ENCODE measurements around the gene ANKRD9. TPM values are rescaled to one million over a fixed set of nuclear protein-coding genes. Genes with fewer than 3 reads are reported as not detected.
A peak's percentile ranks its signal among the peaks of the same experiment; 100 is the strongest.

Gene ANKRD9
- polyA plus RNA-seq, 1 donor: 33.3 TPM

- no CpG with 5 or more reads among the region's 8 CpGs for WGBS (ENCODE audit: insufficient coverage, low lambda C conversion rate)
- DNase-seq: peak in 1 of 2 donors; percentile 46
- Histone ChIP-seq H3K9me3 (ENCODE audit: control insufficient read depth, low read depth, low read length) (peaks cover 2% of the 10 kb centered on the region), H3K36me3 (ENCODE audit: control insufficient read depth, insufficient read depth, low read length) (peaks cover 5% of the 10 kb centered on the region), H3K4me1 (ENCODE audit: control insufficient read depth, insufficient read depth, low read length) (peaks cover 8% of the 10 kb centered on the region), H3K27ac (ENCODE audit: low read length) (no peak overlapping the region), H3K4me3 (ENCODE audit: low read length) (no peak overlapping the region), H3K27me3 (ENCODE audit: control insufficient read depth, insufficient read depth, low read length) (no peaks in the 10 kb centered on the region)
These were observed 37.4 kb downstream of the ANKRD9 start for GRCh38 chr14:102471921-102472790.

- no CpG with 5 or more reads among the region's 1 CpG for WGBS (ENCODE audit: insufficient coverage, low lambda C conversion rate)
- Histone ChIP-seq H3K9me3 (ENCODE audit: control insufficient read depth, low read depth, low read length) (peaks cover 2% of the 10 kb centered on the region), H3K27ac (ENCODE audit: low read length) (no peak overlapping the region), H3K36me3 (ENCODE audit: control insufficient read depth, insufficient read depth, low read length) (peaks cover 6% of the 10 kb centered on the region), H3K4me3 (ENCODE audit: low read length) (no peak overlapping the region), H3K4me1 (ENCODE audit: control insufficient read depth, insufficient read depth, low read length) (peaks cover 27% of the 10 kb centered on the region), H3K27me3 (ENCODE audit: control insufficient read depth, insufficient read depth, low read length) (no peaks in the 10 kb centered on the region)
- DNase-seq: no peak
These were observed 40.3 kb downstream of the ANKRD9 start for GRCh38 chr14:102469261-102469660.

GRCh38 chr14:102464846-102465341 lies 44.7 kb downstream of the ANKRD9 start:
- peaks cover 26% of the 10 kb centered on the region for H3K4me1 ChIP-seq (ENCODE audit: control insufficient read depth, insufficient read depth, low read length)
- H3K9me3 ChIP-seq (ENCODE audit: control insufficient read depth, low read depth, low read length): peaks cover 5% of the 10 kb centered on the region
- H3K27ac ChIP-seq (ENCODE audit: low read length): peak overlapping the region; percentile 86
- H3K4me3 ChIP-seq (ENCODE audit: low read length): no peak overlapping the region
- H3K27me3 ChIP-seq (ENCODE audit: control insufficient read depth, insufficient read depth, low read length): no peaks in the 10 kb centered on the region
- DNase-seq: peak; percentile 93 to 98
- WGBS (ENCODE audit: insufficient coverage, low lambda C conversion rate): no CpG with 5 or more reads among the region's 6 CpGs
- peaks cover 10% of the 10 kb centered on the region for H3K36me3 ChIP-seq (ENCODE audit: control insufficient read depth, insufficient read depth, low read length)

- peak overlapping the region; percentile 82 for H3K27ac ChIP-seq (ENCODE audit: low read length)
- H3K4me1 ChIP-seq (ENCODE audit: control insufficient read depth, insufficient read depth, low read length): peaks cover 26% of the 10 kb centered on the region
- no peaks in the 10 kb centered on the region for H3K27me3 ChIP-seq (ENCODE audit: control insufficient read depth, insufficient read depth, low read length)
- H3K4me3 ChIP-seq (ENCODE audit: low read length): no peak overlapping the region
- peaks cover 3% of the 10 kb centered on the region for H3K9me3 ChIP-seq (ENCODE audit: control insufficient read depth, low read depth, low read length)
- DNase-seq: no peak
- H3K36me3 ChIP-seq (ENCODE audit: control insufficient read depth, insufficient read depth, low read length): peaks cover 13% of the 10 kb centered on the region
- WGBS (ENCODE audit: insufficient coverage, low lambda C conversion rate): no CpG with 5 or more reads among the region's 4 CpGs
These were observed 45.6 kb downstream of the ANKRD9 start for GRCh38 chr14:102464006-102464405.

- Histone ChIP-seq H3K27me3 (ENCODE audit: control insufficient read depth, insufficient read depth, low read length) (no peaks in the 10 kb centered on the region), H3K9me3 (ENCODE audit: control insufficient read depth, low read depth, low read length) (peaks cover 3% of the 10 kb centered on the region), H3K27ac (ENCODE audit: low read length) (no peak overlapping the region), H3K4me1 (ENCODE audit: control insufficient read depth, insufficient read depth, low read length) (peaks cover 26% of the 10 kb centered on the region), H3K36me3 (ENCODE audit: control insufficient read depth, insufficient read depth, low read length) (peaks cover 21% of the 10 kb centered on the region), H3K4me3 (ENCODE audit: low read length) (no peak overlapping the region)
- WGBS (ENCODE audit: insufficient coverage, low lambda C conversion rate): 100% methylated on average over 1 of the region's 4 CpGs
- no peak for DNase-seq
These were observed 47.2 kb downstream of the ANKRD9 start for GRCh38 chr14:102462391-102462790.

GRCh38 chr14:102461490-102462338 lies 47.9 kb downstream of the ANKRD9 start:
- WGBS (ENCODE audit: insufficient coverage, low lambda C conversion rate): 90% methylated on average over 3 of the region's 14 CpGs
- peaks cover 3% of the 10 kb centered on the region for H3K9me3 ChIP-seq (ENCODE audit: control insufficient read depth, low read depth, low read length)
- H3K4me1 ChIP-seq (ENCODE audit: control insufficient read depth, insufficient read depth, low read length): peaks cover 26% of the 10 kb centered on the region
- no peak overlapping the region for H3K4me3 ChIP-seq (ENCODE audit: low read length)
- no peaks in the 10 kb centered on the region for H3K27me3 ChIP-seq (ENCODE audit: control insufficient read depth, insufficient read depth, low read length)
- no peak for DNase-seq
- no peak overlapping the region for H3K27ac ChIP-seq (ENCODE audit: low read length)
- peaks cover 24% of the 10 kb centered on the region for H3K36me3 ChIP-seq (ENCODE audit: control insufficient read depth, insufficient read depth, low read length)

GRCh38 chr14:102457509-102457908 lies 52.1 kb downstream of the ANKRD9 start:
- Histone ChIP-seq H3K27ac (ENCODE audit: low read length) (no peak overlapping the region), H3K4me1 (ENCODE audit: control insufficient read depth, insufficient read depth, low read length) (no peaks in the 10 kb centered on the region), H3K36me3 (ENCODE audit: control insufficient read depth, insufficient read depth, low read length) (peaks cover 39% of the 10 kb centered on the region), H3K9me3 (ENCODE audit: control insufficient read depth, low read depth, low read length) (no peaks in the 10 kb centered on the region), H3K4me3 (ENCODE audit: low read length) (no peak overlapping the region), H3K27me3 (ENCODE audit: control insufficient read depth, insufficient read depth, low read length) (no peaks in the 10 kb centered on the region)
- DNase-seq: no peak
- WGBS (ENCODE audit: insufficient coverage, low lambda C conversion rate): no CpG with 5 or more reads among the region's 2 CpGs

- H3K4me3 ChIP-seq (ENCODE audit: low read length): no peak overlapping the region
- no CpG with 5 or more reads among the region's 5 CpGs for WGBS (ENCODE audit: insufficient coverage, low lambda C conversion rate)
- peaks cover 59% of the 10 kb centered on the region for H3K36me3 ChIP-seq (ENCODE audit: control insufficient read depth, insufficient read depth, low read length)
These were observed 54.9 kb downstream of the ANKRD9 start for GRCh38 chr14:102454711-102455110.

GRCh38 chr14:102452302-102452701 lies 57.3 kb downstream of the ANKRD9 start:
- no CpG with 5 or more reads among the region's 24 CpGs for WGBS (ENCODE audit: insufficient coverage, low lambda C conversion rate)
- peaks cover 52% of the 10 kb centered on the region for H3K36me3 ChIP-seq (ENCODE audit: control insufficient read depth, insufficient read depth, low read length)
- H3K9me3 ChIP-seq (ENCODE audit: control insufficient read depth, low read depth, low read length): no peaks in the 10 kb centered on the region
- no peak overlapping the region for H3K4me3 ChIP-seq (ENCODE audit: low read length)
- no peak overlapping the region for H3K27ac ChIP-seq (ENCODE audit: low read length)
- peaks cover 6% of the 10 kb centered on the region for H3K4me1 ChIP-seq (ENCODE audit: control insufficient read depth, insufficient read depth, low read length)
- no peak for DNase-seq
- no peaks in the 10 kb centered on the region for H3K27me3 ChIP-seq (ENCODE audit: control insufficient read depth, insufficient read depth, low read length)

More at GRCh38 chr14:102454711-102455110, 54.9 kb downstream of the ANKRD9 start:
- no peak for DNase-seq
- no peak overlapping the region for H3K27ac ChIP-seq (ENCODE audit: low read length)
- H3K27me3 ChIP-seq (ENCODE audit: control insufficient read depth, insufficient read depth, low read length): no peaks in the 10 kb centered on the region
- H3K4me1 ChIP-seq (ENCODE audit: control insufficient read depth, insufficient read depth, low read length): peaks cover 6% of the 10 kb centered on the region
- H3K9me3 ChIP-seq (ENCODE audit: control insufficient read depth, low read depth, low read length): no peaks in the 10 kb centered on the region
